Neural progenitor cell (in vitro differentiated cells): Measurements from ENCODE around the gene LHFPL5.

Experiments used
- EZH2 ChIP-seq: fragments of 200-600 bp; sonication (generic); IDR thresholded peaks from 2 replicates; pipeline ENCODE4 v1.6.1; 2017; ENCODE audit warnings: antibody characterized with exemption, mild to moderate bottlenecking, moderate library complexity
- TF ChIP-seq, protein P1 (sequence below): fragments of 200-600 bp; sonication (generic); IDR thresholded peaks from 2 replicates; pipeline ENCODE4 v1.5.1; 2017; ENCODE audit warnings: antibody characterized with exemption, mild to moderate bottlenecking

DNA sequence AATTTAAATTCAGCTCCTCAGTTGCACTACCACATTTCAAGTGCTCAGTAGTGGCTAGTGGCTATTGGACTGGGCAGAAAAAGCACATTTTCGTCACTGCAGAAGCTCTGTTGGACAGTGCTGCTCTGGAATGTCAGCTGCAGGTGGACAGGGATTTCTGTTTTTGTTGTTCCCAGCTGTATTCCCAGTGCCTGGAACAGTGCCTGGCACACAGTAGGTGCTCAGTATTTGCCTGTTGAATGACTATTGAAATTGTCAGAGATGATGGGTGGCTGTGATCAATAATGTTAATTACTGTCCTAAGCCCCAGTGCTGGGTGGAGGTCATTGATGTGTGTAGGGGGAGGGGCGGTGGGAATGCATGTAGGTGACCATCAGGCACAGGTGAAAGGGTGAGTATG, 18.9 kb upstream of the LHFPL5 start:
- TF ChIP-seq, protein P1, sequence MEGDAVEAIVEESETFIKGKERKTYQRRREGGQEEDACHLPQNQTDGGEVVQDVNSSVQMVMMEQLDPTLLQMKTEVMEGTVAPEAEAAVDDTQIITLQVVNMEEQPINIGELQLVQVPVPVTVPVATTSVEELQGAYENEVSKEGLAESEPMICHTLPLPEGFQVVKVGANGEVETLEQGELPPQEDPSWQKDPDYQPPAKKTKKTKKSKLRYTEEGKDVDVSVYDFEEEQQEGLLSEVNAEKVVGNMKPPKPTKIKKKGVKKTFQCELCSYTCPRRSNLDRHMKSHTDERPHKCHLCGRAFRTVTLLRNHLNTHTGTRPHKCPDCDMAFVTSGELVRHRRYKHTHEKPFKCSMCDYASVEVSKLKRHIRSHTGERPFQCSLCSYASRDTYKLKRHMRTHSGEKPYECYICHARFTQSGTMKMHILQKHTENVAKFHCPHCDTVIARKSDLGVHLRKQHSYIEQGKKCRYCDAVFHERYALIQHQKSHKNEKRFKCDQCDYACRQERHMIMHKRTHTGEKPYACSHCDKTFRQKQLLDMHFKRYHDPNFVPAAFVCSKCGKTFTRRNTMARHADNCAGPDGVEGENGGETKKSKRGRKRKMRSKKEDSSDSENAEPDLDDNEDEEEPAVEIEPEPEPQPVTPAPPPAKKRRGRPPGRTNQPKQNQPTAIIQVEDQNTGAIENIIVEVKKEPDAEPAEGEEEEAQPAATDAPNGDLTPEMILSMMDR: no peak
- TF ChIP-seq EZH2: no peak
